Thymus (tissue), 11 donors: Measurements from ENCODE around the gene SDS. TPM values are rescaled to one million over a fixed set of nuclear protein-coding genes. Genes with fewer than 3 reads are reported as not detected.

Experiments
- DNase-seq, 9 donors: peaks; one replicate each; pipeline ENCODE4 v3.0.0-alpha.2; 2013; ENCODE audit warnings: low spot score in 9 of 9, low read depth in 6 of 9, missing footprints in 1 of 9
- H3K27ac ChIP-seq, 2 donors: one replicate each; pipeline ENCODE4 v1.5.1; 2013; ENCODE audit warnings: control low read depth in 1 of 2, low read depth in 1 of 2, low read length in 1 of 2, mild to moderate bottlenecking in 1 of 2, moderate library complexity in 1 of 2
- H3K27me3 ChIP-seq, 2 donors: one replicate each; pipeline ENCODE4 v1.5.1; 2013; ENCODE audit warnings: low read length in 1 of 2; ENCODE audit not compliant: control insufficient read depth in 2 of 2, insufficient read depth in 1 of 2
- H3K36me3 ChIP-seq, 2 donors: one replicate each; pipeline ENCODE4 v1.5.1; 2013; ENCODE audit warnings: low read length in 1 of 2, mild to moderate bottlenecking in 1 of 2, moderate library complexity in 1 of 2; ENCODE audit not compliant: control insufficient read depth in 2 of 2, insufficient read depth in 2 of 2
- H3K4me1 ChIP-seq, 2 donors: one replicate each; pipeline ENCODE4 v1.5.1; 2013; ENCODE audit warnings: low read length in 2 of 2; ENCODE audit not compliant: control insufficient read depth in 2 of 2, insufficient read depth in 2 of 2
- H3K4me3 ChIP-seq, 2 donors: one replicate each; pipeline ENCODE4 v1.5.1; 2013; ENCODE audit warnings: low read length in 2 of 2, control low read depth in 1 of 2, mild to moderate bottlenecking in 1 of 2
- H3K9me3 ChIP-seq, 2 donors: one replicate each; pipeline ENCODE4 v1.5.1; 2013; ENCODE audit warnings: low read length in 1 of 2, mild to moderate bottlenecking in 1 of 2; ENCODE audit not compliant: control insufficient read depth in 2 of 2, insufficient read depth in 1 of 2
- WGBS: extraction: QIAGEN DNeasy Blood & Tissue Kit; methylation state at CpG from one replicate; pipeline ENCODE4 v1.1.7; 2013; 5-methylcytosine and 5-hydroxymethylcytosine counted together
- polyA plus RNA-seq: library from polyadenylated mRNA; stranded (reverse); fragments of 200-250 nt; gene quantifications from one replicate; pipeline ENCODE4 v1.2.3, GENCODE V29; 2013
- total RNA-seq: library from RNA; stranded (reverse); fragments of 120-200 nt; gene quantifications from one replicate; pipeline ENCODE4 v1.2.4, GENCODE V29; 2013
- donor health status: healthy.

The SDS gene
- total and polyA plus RNA-seq, 2 donors = 0.52 to 26.3 TPM

DNA sequence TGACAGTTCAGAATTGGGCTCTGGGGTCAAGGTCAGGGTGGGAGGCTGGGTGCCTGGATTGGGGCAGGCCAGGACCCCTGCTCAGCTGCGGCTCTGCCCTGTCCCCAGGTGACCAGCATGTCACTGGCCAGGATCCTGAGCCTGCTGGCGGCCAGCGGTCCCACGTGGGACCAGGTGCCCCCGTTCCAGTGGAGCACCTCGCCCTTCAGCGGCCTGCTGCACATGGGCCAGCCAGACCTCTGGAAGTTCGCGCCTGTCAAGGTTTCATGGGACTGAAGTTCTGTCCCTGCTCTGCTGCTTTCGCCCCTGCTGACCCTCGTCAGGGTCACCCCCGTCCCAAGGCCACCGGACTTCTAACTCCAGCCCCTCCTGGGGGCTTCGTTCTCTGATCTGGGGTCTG lies 15.3 kb downstream of the SDS start:
- H3K27me3 ChIP-seq = no peaks in the 10 kb centered on the region
- H3K36me3 ChIP-seq = peaks cover 2 to 5% of the 10 kb centered on the region in 2 donors
- no peaks in the 10 kb centered on the region for H3K4me1 ChIP-seq
- H3K9me3 ChIP-seq = peaks cover 0 to 6% of the 10 kb centered on the region in 2 donors
- no peak overlapping the region for H3K27ac ChIP-seq
- DNase-seq = no peak
- no peak overlapping the region for H3K4me3 ChIP-seq
- 97% methylated on average over 14 of the region's 14 CpGs for WGBS

DNA sequence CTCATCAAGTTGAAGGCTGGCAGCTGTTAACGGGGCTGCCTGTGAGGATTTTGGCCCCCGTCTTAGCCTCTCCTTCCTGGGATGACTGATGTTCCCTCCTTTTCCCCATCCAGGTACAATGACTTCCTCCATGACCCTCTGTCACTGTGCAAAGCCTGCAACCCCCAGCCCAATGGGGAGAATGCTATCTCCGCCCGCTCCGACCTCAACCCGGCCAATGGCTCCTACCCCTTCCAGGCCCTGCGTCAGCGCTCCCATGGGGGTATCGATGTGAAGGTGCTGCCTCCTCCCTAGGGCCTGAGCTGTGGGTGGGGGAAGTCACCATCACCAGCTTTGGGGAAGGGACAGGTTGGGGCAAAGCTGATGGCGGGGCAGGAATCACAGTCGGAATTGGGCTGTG lies 16.1 kb downstream of the SDS start:
- WGBS = 98% methylated on average over 11 of the region's 11 CpGs
- Histone ChIP-seq H3K36me3 (peaks cover 2 to 5% of the 10 kb centered on the region in 2 donors), H3K9me3 (no peaks in the 10 kb centered on the region), H3K27ac (no peak overlapping the region), H3K4me3 (no peak overlapping the region), H3K4me1 (no peaks in the 10 kb centered on the region), H3K27me3 (no peaks in the 10 kb centered on the region)
- DNase-seq = no peak

DNA sequence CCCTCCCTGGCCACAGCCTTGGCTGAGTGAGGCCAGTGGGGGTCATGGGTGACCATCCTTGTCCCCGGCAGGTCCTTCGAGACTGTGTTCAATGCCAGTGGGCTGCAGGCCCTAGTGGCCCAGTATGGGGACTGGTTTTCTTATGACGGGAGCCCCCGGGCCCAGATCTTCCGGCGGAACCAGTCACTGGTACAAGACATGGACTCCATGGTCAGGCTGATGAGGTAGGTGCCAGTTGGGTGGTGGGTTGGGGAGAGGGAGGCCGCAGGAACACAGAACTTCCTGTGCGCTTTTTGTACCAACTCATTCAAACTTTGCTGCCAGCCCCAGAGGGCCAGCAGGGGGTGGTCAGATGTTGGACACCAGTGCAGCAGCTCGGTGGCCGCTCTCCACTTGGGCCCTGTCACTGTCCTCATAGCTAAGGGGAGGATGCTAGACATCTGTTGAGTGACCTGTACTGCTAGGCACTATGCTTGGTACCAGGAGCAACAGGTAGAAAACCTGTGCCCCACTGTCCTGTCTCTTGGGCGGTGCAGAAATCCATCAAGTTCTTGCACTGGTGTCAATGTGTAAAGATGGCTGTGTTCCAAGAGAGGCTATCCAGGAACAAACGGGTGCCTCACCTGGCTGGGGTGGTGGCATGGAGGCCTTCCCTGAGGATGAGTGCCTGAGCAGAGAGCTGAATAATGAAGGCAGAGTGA lies 16.7 kb downstream of the SDS start:
- H3K27me3 ChIP-seq = no peaks in the 10 kb centered on the region
- H3K27ac ChIP-seq = no peak overlapping the region
- no peak overlapping the region for H3K4me3 ChIP-seq
- no peak for DNase-seq
- H3K36me3 ChIP-seq = peaks cover 2 to 5% of the 10 kb centered on the region in 2 donors
- 97% methylated on average over 12 of the region's 12 CpGs for WGBS
- H3K4me1 ChIP-seq = no peaks in the 10 kb centered on the region
- H3K9me3 ChIP-seq = no peaks in the 10 kb centered on the region

DNA sequence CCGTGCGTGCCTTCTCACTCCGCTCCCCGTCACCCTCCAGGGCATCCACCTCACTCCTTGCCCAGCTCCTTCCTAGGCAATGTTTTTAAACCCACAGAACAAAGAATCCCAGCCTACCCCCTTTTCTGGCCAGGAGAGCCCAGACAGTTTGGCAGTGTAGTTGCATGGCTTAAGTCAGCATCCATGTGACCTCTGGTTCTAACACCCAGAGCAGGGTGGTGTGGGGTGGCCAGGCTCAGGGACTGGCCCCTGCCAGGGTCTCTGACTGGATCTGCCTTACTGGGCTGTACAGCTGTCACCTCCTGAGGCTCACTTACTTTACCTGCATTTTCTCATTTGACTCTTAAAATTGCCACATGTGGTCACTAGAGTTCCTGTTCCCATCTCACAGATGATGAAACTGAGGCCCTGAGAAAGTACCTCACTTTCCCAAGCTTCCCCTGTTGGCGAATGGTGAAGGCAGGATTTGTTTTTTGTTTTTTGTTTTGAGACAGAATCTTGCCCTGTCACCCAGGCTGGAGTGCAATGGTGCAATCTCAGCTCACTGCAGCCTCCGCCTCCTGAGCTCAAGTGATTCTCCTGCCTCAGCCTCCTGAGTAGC lies 18.3 kb downstream of the SDS start:
- peaks cover 2 to 10% of the 10 kb centered on the region in 2 donors for H3K36me3 ChIP-seq
- H3K4me1 ChIP-seq = no peaks in the 10 kb centered on the region
- no peaks in the 10 kb centered on the region for H3K9me3 ChIP-seq
- no peak overlapping the region for H3K27ac ChIP-seq
- no peak for DNase-seq
- no peaks in the 10 kb centered on the region for H3K27me3 ChIP-seq
- 97% methylated on average over 6 of the region's 6 CpGs for WGBS
- H3K4me3 ChIP-seq = no peak overlapping the region

DNA sequence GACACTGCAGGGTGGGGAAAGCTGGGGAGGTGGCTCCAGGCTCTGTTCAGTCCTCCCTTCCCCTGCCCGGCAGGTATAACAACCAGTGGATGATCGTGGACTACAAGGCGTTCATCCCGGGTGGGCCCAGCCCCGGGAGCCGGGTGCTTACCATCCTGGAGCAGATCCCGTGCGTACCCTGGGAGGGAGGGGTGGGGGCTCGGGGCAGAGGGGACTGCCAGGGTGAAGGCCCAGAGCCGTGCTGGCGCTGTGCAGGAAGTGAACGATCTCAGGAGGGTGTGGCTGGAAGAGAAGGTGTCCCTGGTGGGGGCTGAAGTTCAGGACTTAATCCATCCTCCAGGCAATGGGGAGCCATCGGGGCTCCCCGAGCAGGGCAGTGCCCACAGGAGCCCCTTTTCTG lies 18.9 kb downstream of the SDS start:
- Histone ChIP-seq H3K4me3 (no peak overlapping the region), H3K27ac (no peak overlapping the region), H3K27me3 (no peaks in the 10 kb centered on the region), H3K9me3 (no peaks in the 10 kb centered on the region), H3K4me1 (no peaks in the 10 kb centered on the region), H3K36me3 (peaks cover 2 to 11% of the 10 kb centered on the region in 2 donors)
- 97% methylated on average over 14 of the region's 14 CpGs for WGBS
- no peak for DNase-seq

DNA sequence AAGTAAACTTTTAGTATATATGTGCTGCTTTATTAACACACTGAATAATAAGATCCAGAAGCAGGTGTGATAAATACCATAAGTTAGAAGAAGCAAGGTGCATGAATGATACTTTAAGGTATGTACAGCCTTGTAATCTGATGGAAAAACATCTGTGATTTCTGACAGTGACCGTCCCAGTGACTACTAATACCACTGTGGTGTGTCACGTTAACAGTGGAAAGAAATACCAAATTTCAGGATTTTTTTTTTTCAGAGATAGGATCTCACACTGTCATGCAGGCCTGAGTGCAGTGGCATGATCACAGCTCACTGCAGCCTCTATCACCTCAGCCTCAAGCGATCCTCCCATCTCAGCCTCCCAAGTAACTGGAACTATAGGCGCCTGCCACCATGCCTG lies 21.5 kb downstream of the SDS start:
- Histone ChIP-seq H3K4me3 (no peak overlapping the region), H3K27ac (no peak overlapping the region), H3K36me3 (peaks cover 0 to 11% of the 10 kb centered on the region in 2 donors), H3K4me1 (no peaks in the 10 kb centered on the region), H3K9me3 (no peaks in the 10 kb centered on the region), H3K27me3 (no peaks in the 10 kb centered on the region)
- no peak for DNase-seq
- 97% methylated on average over 4 of the region's 4 CpGs for WGBS

DNA sequence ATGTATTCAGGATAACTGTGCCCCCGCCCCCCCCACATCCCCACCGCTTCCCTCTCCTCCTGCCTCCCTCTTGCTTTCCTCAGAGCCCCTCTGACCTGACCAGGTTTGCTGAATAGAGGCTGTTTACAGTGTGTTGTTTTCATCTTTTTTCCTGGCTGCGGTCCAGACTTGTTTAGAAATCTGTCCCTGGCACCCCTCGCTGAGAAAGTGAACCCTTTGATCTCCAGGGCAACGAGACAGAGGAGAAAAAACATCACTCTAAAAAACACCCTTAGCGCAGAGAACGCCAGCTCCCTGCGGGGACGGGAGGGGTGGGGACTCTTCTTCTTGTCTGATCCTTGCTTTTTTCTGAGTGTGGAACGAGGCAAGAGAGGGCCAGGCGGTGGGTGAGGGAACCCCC lies 22.5 kb downstream of the SDS start:
- 92% methylated on average over 11 of the region's 11 CpGs for WGBS
- DNase-seq = no peak

DNA sequence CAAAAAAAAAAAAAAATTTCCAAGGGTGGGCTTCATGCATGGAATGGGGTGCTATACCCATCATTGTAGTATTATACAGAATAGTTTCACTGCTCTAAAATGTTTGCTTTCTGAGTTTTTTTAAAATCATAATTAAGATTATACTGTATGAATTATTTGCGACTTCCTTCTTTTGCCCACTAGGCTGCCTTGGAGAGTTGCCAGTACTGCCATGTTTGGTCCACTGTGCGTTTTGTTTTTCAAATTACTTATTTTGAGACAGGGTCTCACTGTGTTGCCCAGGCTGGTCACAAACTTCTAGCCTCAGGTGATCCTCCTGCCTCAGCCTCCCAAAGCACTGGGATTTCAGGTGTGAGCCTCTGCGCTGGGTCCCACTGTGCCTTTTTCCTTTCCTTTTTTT lies 25.4 kb downstream of the SDS start:
- 87% methylated on average over 3 of the region's 3 CpGs for WGBS
- Histone ChIP-seq H3K4me1 (no peaks in the 10 kb centered on the region), H3K27ac (no peak overlapping the region), H3K27me3 (no peaks in the 10 kb centered on the region), H3K36me3 (peaks cover 0 to 6% of the 10 kb centered on the region in 2 donors), H3K4me3 (no peak overlapping the region), H3K9me3 (no peaks in the 10 kb centered on the region)
- DNase-seq = no peak

More for the DNA sequence above, 22.5 kb downstream of the SDS start:
- no peaks in the 10 kb centered on the region for H3K9me3 ChIP-seq
- H3K27me3 ChIP-seq = no peaks in the 10 kb centered on the region
- peaks cover 0 to 11% of the 10 kb centered on the region in 2 donors for H3K36me3 ChIP-seq
- H3K27ac ChIP-seq = no peak overlapping the region
- H3K4me3 ChIP-seq = no peak overlapping the region
- no peaks in the 10 kb centered on the region for H3K4me1 ChIP-seq

DNA sequence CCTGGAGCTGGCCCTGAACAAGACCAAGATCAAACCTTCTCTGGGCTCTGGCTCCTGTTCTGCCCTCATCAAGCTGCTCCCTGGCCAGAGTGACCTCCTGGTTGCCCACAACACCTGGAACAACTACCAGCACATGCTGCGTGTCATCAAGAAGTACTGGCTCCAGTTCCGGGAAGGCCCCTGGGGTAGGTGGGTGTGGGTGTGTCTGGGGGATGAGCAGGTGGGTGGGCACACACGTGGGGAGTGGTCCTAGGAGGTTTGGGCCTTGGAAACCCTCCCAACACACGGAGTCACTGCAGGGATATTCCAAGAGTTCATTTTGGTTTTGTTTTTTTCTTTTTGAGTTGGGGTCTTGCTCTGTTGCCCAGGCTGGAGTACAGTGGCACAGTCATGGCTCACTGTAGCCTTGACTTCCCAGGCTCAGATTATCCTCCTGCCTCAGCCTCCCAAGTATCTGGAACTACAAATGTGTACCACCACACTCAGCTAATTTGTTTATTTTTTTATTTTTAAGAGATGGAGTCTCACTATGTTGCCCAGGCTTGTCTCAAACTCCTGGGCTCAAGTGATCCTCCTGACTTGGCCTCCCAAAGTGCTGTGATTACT lies 28.8 kb downstream of the SDS start:
- H3K36me3 ChIP-seq = no peaks in the 10 kb centered on the region
- WGBS = 91% methylated on average over 4 of the region's 4 CpGs
- DNase-seq = no peak
- no peaks in the 10 kb centered on the region for H3K4me1 ChIP-seq
- no peak overlapping the region for H3K27ac ChIP-seq
- H3K9me3 ChIP-seq = no peaks in the 10 kb centered on the region
- no peaks in the 10 kb centered on the region for H3K27me3 ChIP-seq
- no peak overlapping the region for H3K4me3 ChIP-seq
